HG03103 (cell line): ENCODE data around the gene C2CD2L.
"Not testable (repeated sequence)": the region's sequence is repeated elsewhere in the genome, so short reads cannot be mapped to it uniquely, and the experiment has no call there.

Experiments used
- ATAC-seq: cut with Tn5 transposase; IDR thresholded peaks from one replicate; pipeline ENCODE4 v1.9.1; 2021; ENCODE audit warnings: low read depth; ENCODE audit not compliant: unreplicated experiment

The C2CD2L gene

DNA sequence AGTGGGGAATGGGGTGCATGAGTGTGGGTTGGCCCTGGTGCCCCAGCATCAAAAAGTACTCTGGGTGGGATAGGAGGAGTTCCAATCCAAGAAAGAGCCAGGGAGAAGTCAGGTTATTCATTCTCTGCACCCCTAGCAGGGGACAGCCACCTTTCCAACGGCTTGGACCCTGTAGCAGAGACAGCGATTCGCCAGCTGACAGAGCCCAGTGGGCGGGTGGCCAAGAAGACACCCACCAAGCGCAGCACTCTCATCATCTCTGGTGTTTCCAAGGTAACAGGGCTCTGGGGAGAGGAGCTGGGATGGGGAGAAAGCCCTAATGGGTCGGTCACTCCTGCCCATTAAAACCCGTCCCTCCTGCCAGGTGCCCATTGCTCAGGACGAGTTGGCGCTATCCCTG lies 6.6 kb downstream of the C2CD2L start:
- no peak for ATAC-seq

DNA sequence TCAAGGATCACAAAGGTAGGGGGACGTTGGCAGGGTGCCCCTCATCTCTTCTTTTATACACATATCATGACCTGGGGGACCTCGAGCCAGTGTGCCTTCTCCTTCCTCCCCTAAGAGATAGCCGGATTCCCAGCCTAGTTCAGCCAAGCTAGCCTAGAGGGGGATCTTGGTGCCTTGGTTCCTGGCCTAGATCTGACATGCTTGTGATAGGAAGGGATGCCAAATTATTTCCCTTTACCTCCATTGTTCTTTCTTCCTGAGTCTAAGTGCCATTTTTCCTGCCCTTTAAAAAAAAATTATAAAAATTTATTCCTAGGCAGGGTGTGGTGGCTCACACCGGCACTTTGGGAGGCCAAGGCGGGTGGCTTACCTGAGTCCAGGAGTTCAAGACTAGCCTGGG lies 7.2 kb downstream of the C2CD2L start:
- ATAC-seq = no peak

DNA sequence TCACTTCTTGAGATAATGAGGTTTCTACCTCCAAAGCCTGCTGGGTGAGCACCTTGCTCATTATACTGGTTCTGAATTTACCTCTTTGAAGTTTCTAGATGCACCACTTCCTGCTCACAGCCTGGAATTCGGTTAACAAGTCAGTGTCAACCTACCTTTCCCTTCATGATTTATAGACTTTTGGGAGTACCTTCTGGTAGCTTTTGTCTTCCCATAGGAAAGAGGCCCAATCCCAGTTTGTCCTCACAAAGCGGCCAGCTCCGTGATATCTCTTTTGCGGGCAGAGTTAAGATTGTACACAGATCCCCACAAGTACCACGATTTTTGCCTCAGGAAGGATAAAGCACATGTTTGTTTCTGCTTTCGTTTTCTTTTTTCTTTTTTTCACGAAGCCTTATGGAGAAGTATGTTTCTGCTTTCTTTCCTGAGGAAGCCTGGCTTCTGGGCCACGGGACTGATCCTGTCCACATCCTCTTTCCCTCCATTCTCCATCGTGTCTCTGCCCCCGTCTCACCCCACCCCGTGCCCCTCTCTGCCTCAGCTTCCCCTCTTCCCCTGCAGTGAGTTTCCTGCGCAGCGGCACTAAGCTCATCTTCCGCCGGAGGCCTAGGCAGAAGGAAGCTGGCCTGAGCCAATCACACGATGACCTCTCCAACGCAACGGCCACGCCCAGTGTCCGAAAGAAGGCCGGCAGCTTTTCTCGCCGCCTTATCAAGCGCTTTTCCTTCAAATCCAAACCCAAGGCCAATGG lies 8.5 kb downstream of the C2CD2L start:
- ATAC-seq = no peak

DNA sequence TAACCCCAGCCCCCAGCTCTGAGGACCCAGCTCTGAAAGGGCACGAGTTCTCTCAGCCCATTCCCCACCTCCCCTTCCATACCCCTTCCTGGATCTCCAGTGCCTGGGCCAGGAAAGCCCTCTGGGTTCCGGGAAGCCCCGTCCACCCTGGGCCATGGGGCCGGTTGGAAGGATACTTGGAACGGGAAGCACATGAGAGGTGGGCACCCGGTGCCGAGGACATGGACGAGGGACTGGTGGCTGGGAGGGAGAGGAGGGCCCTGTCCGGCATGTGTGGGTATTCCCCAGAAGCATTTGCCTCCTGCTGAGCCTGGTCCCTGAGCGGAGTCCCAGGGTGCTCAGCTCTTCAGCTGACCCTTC lies 9.1 kb downstream of the C2CD2L start:
- no peak for ATAC-seq

DNA sequence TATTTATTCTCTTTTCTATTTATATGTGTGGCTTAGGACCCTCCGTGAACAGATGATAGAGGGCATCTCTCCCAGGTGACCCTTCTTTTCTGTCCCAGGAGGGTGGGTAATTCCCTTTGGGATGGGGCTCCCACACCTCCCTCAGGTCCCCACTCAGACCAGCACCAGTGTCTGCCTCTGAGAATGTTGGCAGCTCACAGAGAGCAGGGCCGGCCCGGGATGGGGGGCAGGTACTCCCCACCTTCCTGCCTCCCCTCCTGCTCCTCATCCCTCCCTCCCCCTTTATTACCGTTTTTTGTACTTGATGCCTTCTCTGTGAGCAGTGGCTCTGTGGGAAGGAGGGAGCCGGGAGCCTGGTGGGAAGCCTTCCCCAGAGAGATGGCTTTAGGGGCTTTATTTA lies 9.5 kb downstream of the C2CD2L start:
- ATAC-seq = no peak

DNA sequence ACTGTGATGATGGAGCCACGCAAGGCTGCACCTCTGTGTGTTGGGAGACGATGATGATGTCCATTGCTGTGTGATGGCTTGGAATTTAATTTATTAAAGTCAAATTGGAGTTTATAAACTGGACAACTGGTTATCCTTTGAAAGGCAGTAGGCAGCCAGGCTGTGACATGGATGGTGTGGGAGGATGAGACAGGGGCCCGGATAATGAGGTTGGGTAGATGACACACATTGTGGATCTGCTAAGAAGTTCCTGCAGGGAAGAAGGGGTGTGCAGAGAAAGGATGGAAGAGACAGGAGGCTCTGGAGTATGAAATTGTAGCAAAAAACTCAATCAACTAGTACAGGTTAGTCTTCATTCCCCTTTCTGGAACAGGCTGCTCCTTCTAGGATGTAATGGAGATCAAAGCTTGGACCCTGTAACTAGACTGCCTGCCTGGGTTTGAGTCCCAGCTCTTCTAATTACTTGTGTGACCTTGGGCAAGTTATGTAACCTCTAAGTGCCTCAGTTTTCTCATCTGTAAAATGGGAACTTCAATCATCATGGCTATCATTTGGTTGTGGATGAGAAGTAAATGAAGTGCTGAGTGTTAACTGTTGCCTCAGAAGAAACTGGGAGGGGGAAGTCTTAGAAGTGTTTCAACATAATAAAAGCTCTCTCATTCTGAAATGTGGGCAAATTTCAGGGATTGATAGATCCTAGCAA lies 10.0 kb downstream of the C2CD2L start:
- ATAC-seq = no peak

DNA sequence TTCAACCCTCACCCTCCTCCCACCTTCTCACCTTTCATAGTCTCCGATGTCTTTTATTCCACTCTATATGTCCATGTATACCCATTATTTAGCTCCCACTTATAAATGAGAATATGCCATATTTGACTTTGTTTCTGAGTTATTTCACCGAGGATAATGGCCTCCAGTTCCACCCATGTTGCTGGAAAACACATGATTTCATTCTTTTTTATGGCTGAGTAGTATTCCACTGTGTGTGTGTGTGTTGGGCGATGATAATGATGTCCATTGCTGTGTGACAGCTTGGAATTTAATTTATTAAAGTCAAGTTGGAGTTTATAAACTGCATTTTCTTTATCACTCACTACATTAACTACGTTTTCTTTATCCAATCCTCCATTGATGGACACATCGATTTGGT lies 11.1 kb downstream of the C2CD2L start:
- ATAC-seq = no peak

DNA sequence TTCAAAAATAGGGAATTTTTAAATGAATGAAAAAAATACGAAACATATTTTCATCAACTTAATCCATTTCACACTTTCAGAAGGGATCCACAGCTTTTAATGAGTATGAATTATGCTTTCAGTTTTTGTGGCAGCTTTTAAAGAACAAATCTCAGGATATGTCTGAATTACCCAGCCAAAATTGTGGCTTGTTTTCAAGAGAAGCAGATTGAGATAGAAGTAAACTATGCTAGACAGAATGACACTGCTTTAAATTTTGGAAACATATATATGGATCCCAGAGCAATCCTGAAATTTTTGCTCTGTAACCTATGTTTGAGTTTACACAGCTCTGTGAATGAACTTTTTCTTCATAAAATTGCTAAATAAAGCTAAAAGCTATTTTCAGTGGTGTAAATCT lies 11.8 kb downstream of the C2CD2L start:
- no peak for ATAC-seq

DNA sequence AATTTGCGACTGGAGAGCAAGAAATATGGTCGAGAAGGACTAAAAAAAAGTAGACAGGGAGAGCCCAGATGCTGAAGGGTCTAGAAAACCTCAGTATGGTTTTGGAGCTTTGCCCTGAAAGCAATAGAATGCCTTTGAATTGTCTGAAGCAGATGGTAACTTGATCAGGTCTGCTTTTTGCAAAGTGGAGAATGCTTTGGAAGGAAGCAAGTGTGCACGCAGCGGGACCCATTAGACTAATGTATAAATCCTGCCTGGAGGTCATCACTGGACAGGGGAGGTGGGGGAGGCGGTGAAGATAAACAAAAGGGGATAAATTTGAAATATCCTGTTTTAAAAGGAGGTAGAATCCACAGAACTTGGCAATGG lies 13.5 kb downstream of the C2CD2L start:
- no peak for ATAC-seq

DNA sequence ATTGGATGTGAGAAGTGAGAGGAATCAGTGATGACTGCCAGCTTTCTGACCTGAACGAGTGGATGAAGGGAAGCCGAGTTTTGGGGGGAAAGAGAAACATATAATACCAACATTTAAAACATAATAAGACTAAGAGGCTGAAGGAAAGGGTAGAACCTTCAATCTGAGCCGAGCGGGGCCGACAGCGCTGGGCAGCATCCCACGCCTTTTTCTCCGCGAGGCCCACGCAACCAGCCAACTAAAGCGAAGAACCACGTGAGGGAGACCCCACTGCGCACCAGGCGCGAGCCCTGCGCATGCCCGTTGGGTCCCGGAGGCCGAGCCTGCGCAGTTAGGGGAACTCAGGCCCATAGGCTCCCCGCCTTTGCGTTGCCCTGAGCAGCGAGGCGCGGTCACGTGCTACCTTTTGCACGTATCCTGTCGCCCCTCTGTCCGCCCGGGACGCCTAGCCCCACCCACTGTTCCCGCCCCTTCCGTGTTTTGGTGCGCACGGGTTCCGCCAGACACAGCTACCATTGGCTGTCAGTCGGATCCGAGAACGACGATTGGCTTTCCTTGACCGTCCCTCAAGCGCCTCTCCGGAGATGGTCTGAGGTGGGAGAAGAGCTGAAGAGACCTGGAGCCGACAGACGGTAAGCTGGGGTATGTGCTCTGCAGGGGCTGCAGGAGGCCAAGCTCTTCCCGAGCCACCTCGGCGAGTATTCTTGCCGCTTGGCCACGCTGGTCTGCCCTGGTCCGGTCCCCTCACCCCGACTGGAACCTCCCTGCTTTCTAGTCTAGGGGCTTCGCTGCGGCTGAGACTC lies 14.1 kb downstream of the C2CD2L start, which contains the start of gene HINFP:
HINFP (plus strand) TSS at position 573 of the 803 bp plus-strand sequence. CDS start 5,365 bp downstream, outside the sequence.
- ATAC-seq = peak; percentile 94

DNA sequence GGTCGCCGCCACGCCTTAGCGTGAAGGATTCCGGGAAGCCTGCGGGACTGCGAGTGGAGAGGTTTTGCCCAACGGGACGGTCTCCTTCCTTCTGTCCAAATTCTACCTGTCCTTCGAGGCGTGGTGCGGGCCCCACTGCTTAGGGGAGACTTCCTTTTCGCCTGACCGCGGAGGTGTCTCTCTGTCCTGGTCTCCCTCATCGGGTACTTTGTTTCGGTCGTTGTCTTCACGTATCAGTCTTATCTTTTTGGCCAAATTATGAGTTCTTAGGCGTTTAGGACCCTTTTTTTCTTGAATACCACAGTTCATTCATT lies 14.6 kb downstream of the C2CD2L start:
- no peak for ATAC-seq

DNA sequence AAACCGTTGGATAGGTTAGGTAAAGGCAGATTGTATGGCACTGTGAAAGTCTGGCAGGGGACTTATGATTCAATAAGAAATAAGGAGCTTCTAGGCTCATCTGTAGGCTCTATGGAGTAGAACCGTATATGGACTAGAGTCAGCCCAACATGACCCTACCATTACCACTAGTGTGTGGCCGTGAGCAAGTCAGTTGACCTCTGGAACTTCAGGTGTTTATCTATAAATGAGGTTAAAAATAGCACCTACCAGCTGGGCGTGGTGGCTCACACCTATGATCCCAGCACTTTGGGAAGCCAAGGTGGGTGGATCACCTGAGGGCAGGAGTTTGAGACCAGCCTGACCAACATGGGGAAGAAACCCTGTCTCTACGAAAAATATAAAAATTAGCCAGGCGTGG lies 18.7 kb downstream of the C2CD2L start:
- no peak for ATAC-seq

DNA sequence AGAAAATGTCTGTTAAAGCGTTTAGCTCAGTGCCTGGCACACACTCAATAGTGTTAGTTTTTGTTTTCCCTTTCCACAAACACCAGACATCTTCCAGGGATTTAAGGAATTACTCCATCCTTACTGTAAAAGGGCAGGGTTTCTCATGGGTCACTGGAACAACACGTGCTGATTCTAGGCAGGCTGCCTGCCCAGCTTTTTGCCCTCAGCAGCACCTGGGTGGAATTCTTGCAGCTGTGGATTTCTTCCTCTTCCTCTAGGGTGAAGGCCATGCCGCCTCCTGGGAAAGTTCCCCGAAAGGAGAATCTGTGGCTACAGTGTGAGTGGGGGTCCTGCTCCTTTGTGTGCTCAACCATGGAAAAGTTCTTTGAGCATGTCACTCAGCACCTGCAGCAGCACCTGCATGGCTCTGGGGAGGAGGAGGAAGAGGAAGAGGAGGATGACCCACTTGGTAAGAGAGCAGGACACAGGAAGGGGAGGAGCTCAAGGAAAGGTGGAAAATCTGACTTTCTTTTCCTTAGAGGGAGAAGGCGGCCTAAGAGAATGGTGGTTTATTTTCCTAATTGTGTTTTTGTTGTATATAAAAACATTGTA lies 19.6 kb downstream of the C2CD2L start:
- ATAC-seq = no peak

DNA sequence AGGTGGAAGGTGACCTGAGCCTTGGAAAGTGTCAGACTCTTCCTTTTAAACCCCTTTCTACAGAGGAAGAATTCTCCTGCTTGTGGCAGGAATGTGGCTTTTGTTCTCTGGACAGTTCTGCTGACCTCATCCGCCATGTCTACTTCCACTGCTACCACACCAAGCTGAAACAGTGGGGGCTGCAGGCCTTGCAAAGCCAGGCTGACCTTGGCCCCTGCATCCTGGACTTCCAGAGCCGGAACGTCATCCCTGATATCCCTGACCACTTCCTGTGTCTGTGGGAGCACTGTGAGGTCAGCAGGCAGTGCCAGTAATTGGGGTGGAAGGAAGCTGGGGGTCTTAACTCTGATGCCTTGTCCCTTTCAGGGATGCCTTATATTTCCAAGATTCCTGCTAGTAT lies 23.5 kb downstream of the C2CD2L start:
- no peak for ATAC-seq

DNA sequence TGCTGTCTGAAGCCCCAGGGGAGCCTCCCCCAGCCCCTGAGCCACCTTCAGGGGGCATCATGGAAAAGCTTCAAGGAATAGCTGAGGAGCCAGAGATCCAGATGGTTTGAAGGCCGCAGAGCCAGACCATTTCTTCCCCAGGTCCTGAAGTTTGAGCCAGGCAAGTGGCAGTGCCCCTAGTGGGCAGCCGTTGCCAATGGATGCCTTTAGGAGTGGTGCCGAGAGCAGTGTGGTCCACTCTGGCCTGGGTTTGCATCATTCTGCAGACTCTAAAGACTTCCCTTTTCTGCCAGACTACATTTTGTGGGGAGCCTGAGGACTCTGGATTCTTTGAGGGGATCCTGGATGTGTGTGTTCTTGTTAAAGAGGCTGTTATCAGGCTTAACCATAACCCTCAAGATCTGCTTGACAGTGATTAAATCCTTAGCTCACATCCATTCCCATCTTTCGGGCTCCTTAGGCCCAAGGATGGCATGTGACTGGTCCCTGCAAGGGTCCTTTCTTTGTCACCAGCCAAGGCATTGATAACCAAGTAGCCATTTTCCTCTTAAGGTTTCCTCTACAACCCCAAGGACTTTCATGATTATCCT lies 27.3 kb downstream of the C2CD2L start:
- no peak for ATAC-seq

DNA sequence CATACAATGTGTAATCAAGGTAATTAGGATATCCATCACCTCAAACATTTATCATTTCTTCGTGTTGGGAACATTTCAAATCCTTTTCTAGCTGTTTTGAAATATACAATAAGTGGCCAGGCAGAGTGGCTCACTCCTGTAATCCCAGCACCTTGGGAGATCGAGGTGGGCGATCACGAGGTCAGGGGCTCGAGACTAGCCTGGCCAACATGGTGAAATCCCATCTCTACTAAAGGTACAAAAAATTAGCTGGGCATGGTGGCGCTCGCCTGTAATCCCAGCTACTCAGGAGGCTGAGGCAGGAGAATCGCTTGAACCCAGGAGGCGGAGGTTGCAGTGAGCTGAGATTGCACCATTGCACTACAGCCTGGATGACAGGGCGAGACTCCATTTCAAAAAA lies 32.1 kb downstream of the C2CD2L start:
- not testable (repeated sequence) for ATAC-seq

DNA sequence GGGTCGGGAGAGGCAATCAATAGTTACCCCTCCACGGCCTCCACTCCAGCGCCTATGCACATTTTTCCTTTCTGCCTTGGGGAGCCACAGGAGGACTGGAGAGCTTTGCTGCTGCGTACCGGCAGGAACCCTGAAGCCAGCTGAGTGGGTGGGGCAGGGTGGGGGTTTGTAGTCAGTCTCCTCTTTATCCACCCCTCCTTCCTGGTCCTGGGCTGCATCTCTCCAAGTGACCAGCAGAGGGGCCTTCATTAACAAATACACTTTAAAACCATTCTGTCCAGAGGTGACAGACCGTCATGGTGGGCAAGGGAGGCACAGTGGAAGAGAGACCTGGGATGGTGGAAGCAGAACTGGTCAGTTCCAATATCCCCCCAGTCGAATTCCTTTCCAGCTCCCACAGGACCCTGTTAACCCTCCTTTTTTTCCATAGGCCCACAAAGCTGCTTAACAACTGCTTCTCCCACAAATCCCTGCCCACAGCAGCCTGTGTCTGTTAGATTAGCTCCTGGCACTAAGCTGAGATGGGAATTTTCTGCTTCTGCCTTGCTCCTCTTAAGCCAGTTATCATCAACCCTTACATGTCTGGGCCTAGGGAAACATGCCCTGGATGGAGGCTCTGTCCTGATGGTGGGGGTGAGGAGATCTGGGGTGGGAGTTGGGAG lies 37.8 kb downstream of the C2CD2L start:
- ATAC-seq = peak; percentile 61

DNA sequence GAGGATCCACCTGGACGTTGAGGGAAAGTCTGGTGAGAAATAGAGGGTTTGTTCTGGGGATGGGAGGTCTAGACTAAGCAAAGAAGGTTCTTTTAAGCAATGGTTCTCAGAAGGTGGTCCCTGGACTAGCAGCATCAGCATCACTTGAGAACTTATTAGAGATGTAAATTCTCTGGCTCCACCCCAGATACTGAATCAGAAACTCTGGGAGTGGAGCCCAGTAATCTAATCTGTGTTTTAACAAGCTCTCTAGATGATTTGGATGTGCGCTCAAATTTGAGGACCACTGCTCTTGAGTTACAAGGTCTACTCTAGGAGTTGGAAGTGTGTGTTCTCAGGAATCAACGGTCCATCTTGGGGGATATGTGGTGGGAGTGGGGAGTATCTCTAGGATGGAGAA lies 38.4 kb downstream of the C2CD2L start:
- ATAC-seq = no peak

DNA sequence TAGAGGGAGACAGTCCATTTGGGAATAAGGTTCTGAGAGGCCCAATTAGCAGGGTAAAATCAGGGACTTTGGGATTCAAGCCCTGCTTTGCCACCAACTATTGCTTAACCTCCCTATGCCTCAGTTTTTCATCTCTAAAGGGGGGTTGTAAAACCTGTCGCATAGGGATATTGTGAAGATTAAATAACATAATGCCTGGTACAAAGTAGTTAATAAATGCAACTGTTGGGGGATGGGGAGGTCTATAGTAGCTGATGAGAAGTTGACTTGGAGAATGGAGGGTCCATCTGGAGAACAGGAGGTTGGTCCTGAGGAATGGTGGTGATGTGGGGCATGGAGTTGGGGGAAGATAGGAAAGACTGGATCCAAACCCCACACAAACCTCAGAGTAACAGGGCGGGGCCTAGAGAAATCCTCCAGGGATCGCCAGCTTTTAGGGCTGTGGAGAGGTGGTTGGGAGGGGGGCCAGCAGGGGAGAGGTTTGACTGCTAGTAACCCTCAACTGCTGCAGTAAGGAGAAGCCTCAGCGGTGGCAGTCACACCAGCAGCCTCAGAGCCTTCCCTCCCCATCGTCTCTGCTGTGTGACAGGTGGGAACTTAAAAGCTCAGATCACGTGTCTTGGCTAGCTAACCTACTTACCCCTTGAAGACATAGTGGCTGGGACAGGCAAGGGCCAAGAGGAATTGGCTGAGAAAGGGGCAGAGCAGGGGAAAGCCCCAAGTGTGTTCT lies 40.6 kb downstream of the C2CD2L start:
- no peak for ATAC-seq

DNA sequence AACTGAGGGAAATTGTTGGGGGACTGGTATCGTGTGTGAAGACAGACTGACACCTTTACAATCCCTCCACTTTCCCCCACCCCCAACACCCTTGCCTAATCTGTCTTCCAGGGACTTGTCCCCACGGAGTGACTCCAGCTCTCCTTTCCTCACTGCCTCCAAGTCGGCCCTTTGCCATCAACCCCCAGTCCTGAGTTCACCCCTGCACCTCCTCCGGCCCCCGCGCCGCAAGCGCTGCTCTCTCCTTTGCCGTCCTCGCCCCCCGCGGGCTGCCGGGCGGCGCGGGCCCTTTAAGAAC lies 41.5 kb downstream of the C2CD2L start:
- no peak for ATAC-seq
